GM18507 (cell line): Measurements from ENCODE around the gene NKAIN4.

Experiments
- DNase-seq: peaks from one replicate; pipeline ENCODE4 v3.0.0; 2011; ENCODE audit warnings: low read depth; ENCODE audit not compliant: insufficient read length; ENCODE audit errors: extremely low spot score
- FAIRE-seq: peaks from 2 replicates; lab custom pipeline; 2011; peaks lifted over from hg19 to GRCh38; lab: Jason Lieb, UNC

Gene NKAIN4

DNA sequence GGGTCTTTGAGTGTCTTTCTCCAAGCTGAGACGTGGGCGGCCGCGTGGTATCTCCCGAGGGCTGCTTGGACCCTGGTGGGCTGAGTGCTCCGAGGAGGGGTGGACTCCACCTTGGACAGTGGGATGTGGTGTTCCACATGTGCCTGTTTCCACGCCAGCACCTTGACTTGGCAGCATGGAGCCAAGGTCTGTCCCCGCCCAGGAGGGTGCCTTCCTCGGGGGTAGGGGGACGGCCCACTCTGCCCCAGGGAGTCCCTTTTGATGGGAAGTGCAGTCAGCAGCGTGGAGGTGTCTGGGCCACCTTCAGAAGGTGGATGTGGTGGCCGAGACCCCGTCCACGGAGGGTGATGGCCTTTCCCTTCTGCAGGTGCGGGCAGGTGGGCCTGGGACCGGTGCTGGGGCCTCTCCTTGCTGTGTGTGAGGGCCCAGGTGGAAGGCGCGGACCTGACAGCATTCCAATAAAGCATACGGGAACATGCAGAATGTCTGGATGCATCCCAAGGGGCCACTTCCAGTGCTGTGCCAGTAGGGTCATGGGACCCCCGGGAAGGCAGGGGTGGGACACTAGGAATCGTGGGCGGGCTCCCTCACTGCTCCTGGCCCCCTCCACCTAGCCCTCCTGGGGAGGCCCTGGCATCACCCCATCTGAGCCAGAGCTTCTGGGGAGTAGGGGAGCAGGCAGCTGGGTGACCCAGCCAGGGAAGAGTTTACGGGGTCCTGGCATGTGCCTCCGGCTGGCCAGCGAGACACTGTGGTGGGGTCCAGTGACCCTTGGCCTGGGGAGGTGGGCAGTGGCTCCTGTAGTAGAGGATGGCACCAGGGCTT, 35.3 kb upstream of the NKAIN4 start:
- FAIRE-seq (no peak), DNase-seq (no peak)

DNA sequence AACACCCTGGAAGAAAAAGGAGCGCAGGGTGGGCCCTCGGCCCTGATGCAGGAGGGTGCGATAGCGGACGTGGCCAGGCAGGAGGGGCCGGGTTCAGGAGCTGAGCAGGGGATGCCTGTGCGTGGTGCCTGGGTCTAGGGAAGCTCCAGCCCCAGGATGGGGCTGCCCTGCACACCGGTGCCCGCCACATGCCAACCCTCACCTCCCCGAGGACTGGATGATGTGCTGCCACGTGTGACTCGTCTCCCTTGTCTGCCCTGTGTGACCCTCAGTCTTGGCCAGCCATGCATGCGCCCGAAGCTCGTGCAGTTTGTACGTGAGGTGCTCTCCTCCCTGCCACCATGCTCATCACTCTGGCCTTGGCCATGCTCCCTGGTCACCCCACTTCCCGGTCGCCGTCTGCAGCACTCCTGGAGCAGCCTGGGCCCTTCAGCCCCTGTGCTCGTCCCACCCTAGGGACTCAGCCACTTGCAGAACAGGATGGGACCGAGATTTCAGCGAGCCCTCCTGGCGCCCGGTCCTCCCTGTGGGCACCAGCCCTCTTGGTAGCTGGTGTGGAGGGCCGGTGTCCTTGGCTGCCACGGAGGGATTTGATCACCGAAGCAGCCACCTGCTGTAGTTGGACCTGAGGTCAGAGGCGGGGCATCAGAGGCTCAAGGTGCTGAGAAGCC, 34.5 kb upstream of the NKAIN4 start:
- FAIRE-seq: no peak

DNA sequence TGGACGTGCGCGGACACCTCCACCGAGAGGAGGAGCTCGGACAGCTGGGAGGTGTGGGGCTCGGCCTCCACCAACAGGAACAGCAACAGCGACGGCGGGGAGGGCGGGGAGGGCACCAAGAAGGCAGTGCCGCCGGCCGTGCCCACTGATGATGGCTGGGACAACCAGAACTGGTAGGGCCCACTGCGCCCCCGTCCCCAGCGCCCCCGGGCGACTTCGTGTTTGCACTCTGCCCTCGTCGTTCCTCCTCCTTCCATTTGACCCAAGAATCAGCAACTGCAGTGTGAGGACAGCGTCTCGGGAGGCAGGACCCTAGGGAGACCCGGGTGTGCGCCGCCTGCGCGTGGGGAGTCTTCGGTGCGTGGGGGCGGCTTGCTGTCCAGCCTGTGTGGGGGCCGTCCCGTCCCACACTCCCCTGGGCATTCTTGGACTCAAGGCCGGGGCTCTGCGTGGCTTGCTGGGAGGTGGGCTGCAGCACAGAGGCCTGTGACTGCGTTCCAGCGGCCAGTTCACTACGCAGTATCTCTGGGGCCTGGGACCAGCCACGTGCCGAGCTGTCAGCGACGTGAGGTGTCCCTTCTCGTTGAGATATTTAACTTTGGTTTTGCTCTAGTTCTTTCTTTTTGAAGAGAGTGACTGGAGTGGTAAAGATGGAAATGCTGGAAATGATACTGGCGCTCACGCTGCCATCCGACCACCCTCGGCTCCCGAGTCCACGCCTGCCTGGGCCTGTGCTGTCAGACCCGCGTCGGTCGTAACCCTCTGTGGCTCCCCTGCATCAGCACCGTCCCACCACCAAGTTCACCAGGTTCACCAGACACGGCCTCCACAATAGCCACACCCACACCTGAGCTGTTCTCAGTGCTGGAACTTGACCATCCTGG, 33.7 kb upstream of the NKAIN4 start:
- no peak for DNase-seq
- no peak for FAIRE-seq

More for the DNA sequence above, 34.5 kb upstream of the NKAIN4 start:
- no peak for DNase-seq

DNA sequence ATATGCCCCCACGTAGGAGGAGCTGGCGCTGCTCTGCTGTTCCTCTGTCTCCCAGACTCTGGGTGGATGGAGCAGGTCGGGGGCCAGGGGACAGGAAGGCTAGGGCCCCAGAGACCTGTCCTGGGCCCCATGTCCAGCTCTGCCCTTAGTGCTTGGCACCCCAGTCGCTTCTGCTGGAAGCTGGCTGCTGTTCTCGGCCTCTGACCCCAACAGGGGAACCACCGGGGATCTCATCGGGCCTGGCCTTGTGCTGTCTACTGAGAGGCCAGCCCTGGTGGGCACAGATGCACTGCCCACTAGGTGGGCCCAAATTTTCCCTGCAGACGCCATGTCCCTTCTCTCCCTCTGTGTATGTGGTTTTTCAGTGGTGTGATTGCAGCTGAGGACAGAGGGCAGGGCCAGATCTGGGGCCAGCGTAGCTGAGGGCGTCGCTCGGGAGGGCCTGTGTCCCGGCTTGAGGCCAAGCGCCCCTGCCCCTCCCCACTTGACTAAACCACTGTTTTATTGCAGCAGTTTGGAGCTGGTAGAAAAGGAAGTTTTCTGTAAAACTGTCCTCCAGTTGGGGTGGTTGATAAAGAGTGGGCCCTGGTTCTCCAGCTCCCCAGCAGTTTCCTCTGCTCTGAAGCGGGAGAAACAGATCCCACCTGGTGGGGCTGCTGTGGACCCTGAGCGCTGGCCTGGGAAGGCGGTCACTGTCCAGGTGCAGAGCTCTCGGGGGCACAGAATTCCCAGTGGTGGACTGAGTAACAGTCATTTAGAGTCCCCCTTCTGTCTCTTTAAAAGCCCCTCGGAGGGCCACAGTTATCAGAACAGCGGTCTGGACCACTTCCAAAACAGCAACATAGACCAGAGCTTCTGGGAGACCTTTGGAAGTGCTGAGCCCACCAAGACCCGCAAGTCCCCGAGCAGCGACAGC, 32.8 kb upstream of the NKAIN4 start:
- no peak for FAIRE-seq
- DNase-seq: no peak

DNA sequence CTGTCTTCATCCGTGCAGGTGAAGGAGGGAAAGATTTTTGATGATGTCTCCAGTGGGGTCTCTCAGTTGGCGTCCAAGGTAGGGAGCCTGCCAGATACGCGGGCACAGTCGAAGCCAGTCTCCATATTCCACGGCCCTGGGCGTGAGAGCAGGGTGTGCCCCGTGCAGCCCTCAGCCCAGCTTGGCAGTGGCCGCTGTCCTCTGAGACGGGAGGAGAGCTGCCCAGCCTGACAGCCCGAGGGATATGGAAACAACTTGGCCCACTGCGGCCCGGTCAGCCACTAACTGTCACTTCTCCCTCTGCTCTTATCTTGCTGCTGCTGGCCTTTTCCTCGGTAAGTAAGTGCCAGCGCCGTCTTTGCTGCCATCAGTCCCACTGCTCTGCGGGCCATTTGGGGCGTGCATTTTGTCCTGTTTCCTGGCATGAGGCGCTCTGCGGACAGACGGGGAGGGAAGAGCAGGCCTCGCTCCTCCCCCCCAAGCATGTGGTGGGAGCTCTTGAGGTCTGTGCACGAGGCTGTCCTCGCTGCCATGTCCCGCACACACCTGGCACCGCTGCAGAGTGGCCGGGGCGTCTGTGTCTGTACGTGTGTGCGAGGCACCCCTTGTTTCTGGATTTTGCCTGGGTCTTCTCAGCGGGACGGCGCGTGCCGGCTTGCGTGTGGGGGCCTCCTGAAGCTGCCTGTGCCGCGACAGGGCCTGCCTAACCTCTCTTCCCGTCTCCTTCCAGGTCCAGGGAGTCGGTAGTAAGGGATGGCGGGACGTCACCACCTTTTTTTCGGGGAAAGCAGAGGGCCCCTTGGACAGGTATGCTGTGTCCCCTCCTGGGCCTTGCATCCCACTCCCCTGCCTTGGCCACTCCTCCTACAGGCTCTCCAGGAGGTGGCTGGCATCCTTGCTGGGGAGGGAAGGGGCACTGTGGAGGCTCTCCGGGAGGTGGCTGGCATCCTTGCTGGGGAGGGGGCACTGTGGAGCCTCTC, 31.7 kb upstream of the NKAIN4 start:
- no peak for FAIRE-seq
- DNase-seq: no peak

DNA sequence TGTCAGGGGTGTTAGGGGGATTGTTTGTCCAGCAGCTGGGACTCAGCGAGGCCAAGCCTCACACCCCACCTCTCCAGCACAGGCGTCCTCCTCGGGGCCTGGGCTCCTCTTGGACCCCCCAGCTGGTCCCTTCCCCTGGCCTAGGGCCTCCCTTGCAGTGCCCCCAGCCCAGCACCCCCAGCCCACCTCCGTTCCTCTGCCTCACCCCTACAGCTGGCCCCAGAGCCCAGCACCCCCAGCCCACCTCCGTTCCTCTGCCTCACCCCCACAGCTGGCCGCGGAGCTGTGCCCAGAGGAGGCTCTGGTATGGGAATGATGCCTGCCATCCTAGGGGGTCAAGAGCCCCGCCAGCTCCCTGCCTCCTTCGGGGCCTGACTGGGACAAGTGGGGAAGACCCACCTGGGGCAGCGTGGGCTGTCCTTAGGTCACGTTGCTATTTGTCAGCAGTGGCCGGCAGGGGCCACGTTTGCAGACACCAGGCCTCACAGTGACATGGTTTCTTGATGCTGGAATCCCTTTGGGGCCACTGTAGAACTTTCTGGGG, 30.8 kb upstream of the NKAIN4 start:
- FAIRE-seq (no peak), DNase-seq (no peak)

DNA sequence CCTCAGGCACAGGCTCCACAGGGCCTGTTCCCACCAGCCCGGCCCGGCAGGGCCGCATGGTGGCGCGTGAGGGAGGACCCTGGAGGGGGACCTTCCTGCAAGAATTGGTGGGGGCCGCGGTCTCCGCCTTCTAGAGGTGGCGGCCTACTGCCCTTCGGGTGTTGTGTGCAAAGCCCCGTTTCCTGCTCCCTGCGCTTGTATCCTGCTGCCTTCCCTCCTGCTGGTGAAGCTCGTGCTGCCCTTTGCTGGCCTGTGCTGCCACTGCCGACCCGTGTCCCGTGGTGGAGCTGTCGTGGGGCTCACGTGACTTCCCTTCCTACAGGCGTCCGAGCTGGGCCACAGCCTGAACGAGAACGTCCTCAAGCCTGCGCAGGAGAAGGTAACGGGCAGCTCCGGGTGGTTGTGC, 30.3 kb upstream of the NKAIN4 start:
- DNase-seq: no peak
- no peak for FAIRE-seq

DNA sequence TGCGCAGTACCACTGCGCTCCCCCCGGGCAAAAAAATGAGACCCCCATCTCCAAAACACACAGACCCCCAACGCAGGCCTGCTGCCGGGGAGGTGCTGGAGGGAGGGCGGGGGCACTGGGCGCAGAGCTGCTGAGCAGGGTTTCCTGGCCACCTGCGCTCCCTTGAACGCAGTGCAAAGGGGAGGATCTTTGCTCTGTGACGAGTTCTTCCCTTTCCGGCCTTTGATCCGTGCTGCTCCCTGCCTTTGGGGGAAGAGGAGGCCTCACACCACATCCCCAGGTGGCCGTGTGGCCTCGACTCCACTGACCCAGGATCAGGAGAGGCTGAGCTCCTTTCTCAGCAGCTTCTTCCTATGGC, 29.8 kb upstream of the NKAIN4 start:
- DNase-seq (no peak), FAIRE-seq (no peak)

DNA sequence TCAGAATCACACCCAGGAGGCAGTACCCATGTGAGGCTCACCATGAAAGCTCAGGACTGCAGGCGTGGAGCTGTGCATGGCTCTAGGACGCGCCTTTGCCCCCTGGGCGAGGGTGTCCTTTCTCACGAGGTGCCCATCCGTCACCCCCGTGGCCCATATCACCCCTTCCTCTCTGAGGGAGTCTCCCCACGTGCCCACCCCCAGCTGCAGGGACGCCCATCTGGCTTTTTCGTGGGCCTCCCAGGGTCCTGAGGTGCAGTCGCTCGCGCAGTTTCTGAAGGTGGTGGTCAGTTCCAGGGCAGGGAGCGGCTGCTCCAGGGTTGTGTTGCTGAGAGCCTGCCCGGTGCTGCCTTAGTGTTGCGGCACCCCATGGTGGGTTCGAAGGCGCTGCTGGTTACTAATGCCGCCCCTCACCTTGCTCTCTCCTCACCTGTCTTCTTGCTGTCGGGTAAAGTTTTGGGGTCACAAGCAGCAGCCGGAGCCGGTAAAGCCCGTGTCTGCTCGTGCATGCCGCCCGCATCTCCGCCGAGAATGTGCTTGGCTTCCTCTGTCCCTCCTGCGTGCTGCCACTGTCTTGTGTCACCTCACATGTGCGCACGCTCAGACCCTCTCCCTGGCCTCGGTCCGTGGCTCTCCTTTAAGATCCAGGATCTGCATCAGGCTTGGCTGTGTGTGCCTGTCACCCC, 29.3 kb upstream of the NKAIN4 start:
- DNase-seq (no peak), FAIRE-seq (no peak)

DNA sequence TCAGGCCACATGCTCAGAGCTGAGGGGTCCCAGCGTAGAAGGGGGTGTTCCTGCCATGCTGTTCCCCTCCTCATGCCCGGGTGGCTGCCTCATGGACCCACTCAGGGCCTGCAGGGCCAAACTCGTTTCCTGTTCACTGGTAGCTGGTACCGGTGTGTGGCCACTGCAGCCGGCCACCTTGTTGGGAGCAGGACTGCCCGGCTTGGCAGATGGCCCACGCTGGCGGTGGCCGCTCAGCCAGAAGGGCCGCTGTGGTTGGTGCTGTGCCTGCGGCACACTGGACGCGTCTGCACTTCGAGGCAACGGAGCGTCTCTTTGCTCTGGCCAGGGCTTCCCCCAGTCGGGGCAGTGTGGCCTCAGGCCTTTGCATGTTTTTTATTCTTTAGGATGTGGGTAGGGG, 28.7 kb upstream of the NKAIN4 start:
- no peak for DNase-seq
- no peak for FAIRE-seq

DNA sequence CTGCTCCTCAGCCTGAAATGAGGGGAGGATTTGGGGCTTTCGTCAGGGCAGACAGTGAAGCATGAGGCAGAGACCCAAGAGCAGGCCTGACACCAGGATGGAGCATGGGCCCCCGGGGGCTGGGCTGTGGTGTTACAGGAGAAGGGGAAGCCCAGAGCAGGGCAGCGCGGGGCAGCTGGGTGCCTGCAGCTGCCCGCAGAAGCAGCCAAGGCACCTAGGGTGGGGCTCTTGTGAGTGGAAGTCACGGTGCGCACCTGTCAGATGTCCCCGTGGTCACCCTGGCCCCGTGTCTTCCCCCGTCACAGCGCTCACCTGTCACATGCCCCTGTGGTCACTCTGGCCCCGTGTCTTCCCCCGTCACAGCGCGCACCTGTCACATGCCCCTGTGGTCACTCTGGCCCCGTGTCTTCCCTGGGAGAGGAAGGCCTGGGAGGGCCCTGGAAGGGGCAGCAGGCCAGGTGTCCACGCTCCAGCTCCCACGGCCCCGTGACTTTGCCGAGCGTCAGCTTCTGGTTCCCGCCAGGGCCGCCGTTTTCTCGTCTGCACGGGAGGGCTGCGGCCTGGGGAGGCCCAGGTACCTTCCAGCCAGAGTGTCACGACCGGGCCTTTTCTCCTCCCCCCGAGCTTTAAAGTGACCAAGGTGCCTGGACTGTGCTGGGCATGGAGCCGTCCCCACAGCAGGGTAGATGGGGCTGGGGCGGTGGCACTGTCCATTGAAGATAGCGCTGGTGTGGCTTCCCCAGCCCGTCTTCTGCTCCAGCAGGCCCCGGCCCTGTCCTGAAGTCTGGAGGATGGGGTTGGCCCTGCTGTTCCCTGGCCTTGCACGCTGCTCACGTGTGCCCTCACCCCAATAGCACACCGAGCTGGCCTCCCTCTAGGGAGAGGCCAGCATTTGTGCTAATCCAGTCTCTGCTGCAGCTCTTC, 27.7 kb upstream of the NKAIN4 start:
- DNase-seq (no peak), FAIRE-seq (no peak)

DNA sequence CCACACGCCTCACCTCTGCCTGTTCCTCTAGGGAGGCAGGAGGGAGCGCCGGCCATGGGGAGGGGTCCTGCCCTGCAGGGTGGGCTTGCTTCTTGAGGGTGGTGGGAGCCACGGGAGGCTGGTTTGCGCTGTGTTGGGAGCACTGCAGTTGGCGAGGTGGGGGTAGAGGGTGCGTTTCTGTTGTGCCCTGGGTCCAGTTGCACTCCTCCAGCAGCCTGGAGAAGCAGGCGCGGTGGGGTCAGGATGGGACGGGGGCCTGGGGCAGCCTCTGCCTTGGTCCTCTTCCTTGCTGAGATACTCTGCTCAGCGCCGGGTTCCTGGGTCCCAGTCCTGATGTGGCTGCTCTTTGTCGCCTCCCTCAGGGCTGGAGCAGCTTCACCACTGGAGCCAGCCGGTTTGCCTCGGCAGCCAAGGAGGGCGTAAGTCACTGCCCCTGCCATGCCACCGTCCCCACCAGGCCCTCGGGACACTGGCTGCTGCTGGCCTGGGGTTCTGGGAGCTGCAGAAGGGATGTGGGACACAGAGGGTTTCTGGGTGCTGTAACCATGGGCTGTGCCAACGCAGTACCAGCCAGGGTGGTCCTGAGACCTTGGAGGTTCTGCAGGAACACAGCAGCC, 26.8 kb upstream of the NKAIN4 start:
- no peak for DNase-seq

DNA sequence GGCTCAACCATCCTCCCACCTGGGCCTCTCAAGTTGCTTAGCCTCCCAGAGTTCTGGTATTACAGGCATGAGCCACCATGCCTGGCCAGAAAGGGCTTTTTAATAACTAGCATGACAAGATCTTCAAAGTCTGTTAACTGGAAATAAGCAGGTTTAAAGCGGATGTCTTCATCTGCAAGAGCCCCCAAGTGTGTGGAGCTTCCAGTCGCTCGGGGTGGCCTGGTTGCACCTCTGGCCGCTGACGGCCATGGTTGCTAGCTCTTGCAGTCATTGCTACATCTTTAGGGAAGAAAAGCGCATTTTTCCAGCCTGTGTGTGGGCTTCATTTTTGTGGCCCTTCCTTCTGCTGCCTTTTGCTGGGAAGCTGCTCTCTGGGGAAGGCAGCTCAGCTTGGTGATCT, 26.1 kb upstream of the NKAIN4 start:
- DNase-seq: no peak
- no peak for FAIRE-seq

More for the DNA sequence above, 26.8 kb upstream of the NKAIN4 start:
- FAIRE-seq: no peak

DNA sequence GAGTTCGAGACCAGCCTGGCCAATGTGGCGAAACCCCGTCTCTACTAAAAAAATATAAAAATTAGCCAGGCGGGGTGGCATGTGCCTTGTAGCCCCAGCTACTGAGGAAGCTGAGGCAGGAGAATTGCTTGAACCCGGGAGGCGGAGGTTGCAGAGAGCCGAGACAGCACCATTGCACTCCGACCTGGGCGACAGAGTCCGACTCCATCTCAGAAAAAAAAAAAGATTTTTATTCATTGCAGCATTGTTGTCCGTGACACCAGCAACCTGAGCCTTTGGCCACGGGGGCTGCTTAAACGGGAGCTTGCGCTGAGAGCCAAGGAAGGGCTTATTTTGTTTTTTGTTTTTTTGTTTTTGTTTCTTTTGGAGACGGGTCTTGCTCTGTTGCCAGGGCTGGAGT, 25.7 kb upstream of the NKAIN4 start:
- no peak for DNase-seq
- no peak for FAIRE-seq

DNA sequence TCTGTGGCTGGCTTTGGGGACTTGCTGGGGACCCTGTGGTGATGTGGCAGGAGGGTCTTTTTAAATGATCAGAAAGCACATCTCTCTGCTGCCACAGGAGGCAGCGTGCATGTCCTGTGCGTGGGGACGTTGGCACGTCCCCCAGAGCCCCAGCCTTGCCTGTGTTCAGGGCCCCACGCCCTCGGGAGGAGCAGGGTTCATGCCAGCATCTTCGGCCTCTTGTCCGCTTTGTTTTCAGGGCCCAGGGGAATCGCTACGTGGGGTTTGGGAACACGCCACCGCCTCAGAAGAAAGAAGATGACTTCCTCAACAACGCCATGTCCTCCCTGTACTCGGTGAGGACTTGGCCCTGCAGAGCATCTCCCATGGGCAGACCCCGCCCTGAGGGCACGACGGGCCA, 24.4 kb upstream of the NKAIN4 start:
- no peak for DNase-seq
- no peak for FAIRE-seq
